Fibroblast of lung (primary cell): ENCODE data around the gene RPL28. TPM values are rescaled to one million over a fixed set of nuclear protein-coding genes. Genes with fewer than 3 reads are reported as not detected.

Source experiments
- polyA plus RNA-seq, 2 donors: library from polyadenylated mRNA; depleted of rRNA in 1 of 2; stranded (reverse) in 1 of 2; unstranded in 1 of 2; fragments of >200 nt; gene quantifications; 2 replicates each; pipeline ENCODE4 v1.2.1, GENCODE V29; 2011 to 2012; ENCODE audit warnings: missing spikeins in 1 of 2
- total RNA-seq: library from RNA; depleted of rRNA; stranded (reverse); fragments of >200 nt; gene quantifications from 2 replicates; pipeline ENCODE4 v1.2.1, GENCODE V29; 2014

The RPL28 gene
- total and polyA plus RNA-seq, 2 donors (not counting 1 experiment from before 2014, with no cell fraction given) = 146 to 665 TPM

Other genes starting within 250 kb of the RPL28 start
- 7.4 and 10.4 TPM in 2 replicates for gene TNNT1, start 236.7 kb upstream of the RPL28 start, total RNA-seq
- gene TNNT1, start 236.7 kb upstream of the RPL28 start, polyA plus RNA-seq = 1.4 and 1.7 TPM in 2 replicates
- gene TNNI3, start 228.2 kb upstream of the RPL28 start, total RNA-seq = not detected in 2 replicates
- not detected in 2 replicates for gene TNNI3, start 228.2 kb upstream of the RPL28 start, polyA plus RNA-seq
- gene DNAAF3, start 219.3 kb upstream of the RPL28 start, total RNA-seq = under 0.01 and 0.17 TPM in 2 replicates
- gene DNAAF3, start 219.3 kb upstream of the RPL28 start, polyA plus RNA-seq = 0.16 and 0.18 TPM in 2 replicates
- gene SYT5, start 205.6 kb upstream of the RPL28 start, total RNA-seq = 0.50 TPM in 1 of 2 replicates, not detected in the other
- 0.05 and 0.08 TPM in 2 replicates for gene SYT5, start 205.6 kb upstream of the RPL28 start, polyA plus RNA-seq
- gene PTPRH, start 176.4 kb upstream of the RPL28 start, total RNA-seq = 7.7 and 19.5 TPM in 2 replicates
- 2.5 and 4.4 TPM in 2 replicates for gene PTPRH, start 176.4 kb upstream of the RPL28 start, polyA plus RNA-seq
- 1.3 TPM in 2 replicates for gene TMEM86B, start 157.2 kb upstream of the RPL28 start, total RNA-seq
- gene TMEM86B, start 157.2 kb upstream of the RPL28 start, polyA plus RNA-seq = 0.34 and 0.62 TPM in 2 replicates
- gene PPP6R1, start 126.9 kb upstream of the RPL28 start, total RNA-seq = 19.3 and 34.0 TPM in 2 replicates
- 28.5 and 43.1 TPM in 2 replicates for gene PPP6R1, start 126.9 kb upstream of the RPL28 start, polyA plus RNA-seq
- gene HSPBP1, start 105.8 kb upstream of the RPL28 start, total RNA-seq = 19.8 and 21.5 TPM in 2 replicates
- 12.5 and 15.8 TPM in 2 replicates for gene HSPBP1, start 105.8 kb upstream of the RPL28 start, polyA plus RNA-seq
- gene BRSK1, start 101.9 kb upstream of the RPL28 start, total RNA-seq = 3.9 and 5.1 TPM in 2 replicates
- gene BRSK1, start 101.9 kb upstream of the RPL28 start, polyA plus RNA-seq = 5.1 and 8.4 TPM in 2 replicates
- gene TMEM150B, start 60.6 kb upstream of the RPL28 start, total RNA-seq = not detected in 2 replicates
- gene TMEM150B, start 60.6 kb upstream of the RPL28 start, polyA plus RNA-seq = not detected in 2 replicates
- 4.1 and 4.6 TPM in 2 replicates for gene KMT5C, start 46.1 kb upstream of the RPL28 start, total RNA-seq
- gene KMT5C, start 46.1 kb upstream of the RPL28 start, polyA plus RNA-seq = 1.9 and 2.5 TPM in 2 replicates
- under 0.01 and 0.17 TPM in 2 replicates for gene COX6B2, start 31.2 kb upstream of the RPL28 start, total RNA-seq
- gene COX6B2, start 31.2 kb upstream of the RPL28 start, polyA plus RNA-seq = 0.03 and 0.14 TPM in 2 replicates
- gene GARIN5B, start 22.7 kb upstream of the RPL28 start, total RNA-seq = not detected in 2 replicates
- gene GARIN5B, start 22.7 kb upstream of the RPL28 start, polyA plus RNA-seq = not detected in 2 replicates
- 0.66 and 1.0 TPM in 2 replicates for gene IL11, start 15.5 kb upstream of the RPL28 start, total RNA-seq
- 1.2 and 1.3 TPM in 2 replicates for gene IL11, start 15.5 kb upstream of the RPL28 start, polyA plus RNA-seq
- not detected in 2 replicates for gene TMEM190, start 9.1 kb upstream of the RPL28 start, total RNA-seq
- gene TMEM190, start 9.1 kb upstream of the RPL28 start, polyA plus RNA-seq = 0.14 TPM in 1 of 2 replicates, not detected in the other
- gene TMEM238, start 1.6 kb upstream of the RPL28 start, total RNA-seq = 0.26 and 0.33 TPM in 2 replicates
- not detected in 2 replicates for gene TMEM238, start 1.6 kb upstream of the RPL28 start, polyA plus RNA-seq
- 37.5 and 41.0 TPM in 2 replicates for gene UBE2S, start 21.9 kb downstream of the RPL28 start, total RNA-seq
- gene UBE2S, start 21.9 kb downstream of the RPL28 start, polyA plus RNA-seq = 25.4 and 74.6 TPM in 2 replicates
- not detected in 2 replicates for gene SHISA7, start 57.4 kb downstream of the RPL28 start, total RNA-seq
- not detected in 2 replicates for gene SHISA7, start 57.4 kb downstream of the RPL28 start, polyA plus RNA-seq
- 34.2 and 35.5 TPM in 2 replicates for gene ISOC2, start 75.7 kb downstream of the RPL28 start, total RNA-seq
- 24.8 and 27.7 TPM in 2 replicates for gene ISOC2, start 75.7 kb downstream of the RPL28 start, polyA plus RNA-seq
- not detected in 2 replicates for gene C19orf85, start 78.8 kb downstream of the RPL28 start, total RNA-seq
- not detected in 2 replicates for gene C19orf85, start 78.8 kb downstream of the RPL28 start, polyA plus RNA-seq
- 0.77 and 1.3 TPM in 2 replicates for gene ZNF628, start 90.7 kb downstream of the RPL28 start, total RNA-seq
- 0.49 and 0.86 TPM in 2 replicates for gene ZNF628, start 90.7 kb downstream of the RPL28 start, polyA plus RNA-seq
- 12.1 and 18.2 TPM in 2 replicates for gene NAT14, start 99.3 kb downstream of the RPL28 start, total RNA-seq
- 18.3 and 19.3 TPM in 2 replicates for gene NAT14, start 99.3 kb downstream of the RPL28 start, polyA plus RNA-seq
- gene SSC5D, start 102.5 kb downstream of the RPL28 start, total RNA-seq = 19.3 and 19.7 TPM in 2 replicates
- 2.1 and 3.0 TPM in 2 replicates for gene SSC5D, start 102.5 kb downstream of the RPL28 start, polyA plus RNA-seq
- gene SBK2, start 151.2 kb downstream of the RPL28 start, total RNA-seq = not detected in 2 replicates
- gene SBK2, start 151.2 kb downstream of the RPL28 start, polyA plus RNA-seq = not detected in 2 replicates
- gene SBK3, start 159.6 kb downstream of the RPL28 start, total RNA-seq = 0.26 and 0.66 TPM in 2 replicates
- gene SBK3, start 159.6 kb downstream of the RPL28 start, polyA plus RNA-seq = not detected in 2 replicates
- gene ZNF579, start 194.9 kb downstream of the RPL28 start, total RNA-seq = 3.3 and 5.4 TPM in 2 replicates
- gene ZNF579, start 194.9 kb downstream of the RPL28 start, polyA plus RNA-seq = 4.2 and 5.0 TPM in 2 replicates
- 2.3 TPM in 2 replicates for gene FIZ1, start 213.6 kb downstream of the RPL28 start, total RNA-seq
- 1.8 and 2.7 TPM in 2 replicates for gene FIZ1, start 213.6 kb downstream of the RPL28 start, polyA plus RNA-seq
- gene ZNF524, start 214.4 kb downstream of the RPL28 start, total RNA-seq = 13.4 and 16.8 TPM in 2 replicates
- gene ZNF524, start 214.4 kb downstream of the RPL28 start, polyA plus RNA-seq = 2.4 and 2.6 TPM in 2 replicates
- gene ZNF865, start 219.7 kb downstream of the RPL28 start, total RNA-seq = 0.51 and 1.2 TPM in 2 replicates
- gene ZNF865, start 219.7 kb downstream of the RPL28 start, polyA plus RNA-seq = 1.2 TPM in 2 replicates
- gene ZNF784, start 238.6 kb downstream of the RPL28 start, total RNA-seq = 4.6 and 5.6 TPM in 2 replicates
- gene ZNF784, start 238.6 kb downstream of the RPL28 start, polyA plus RNA-seq = 1.6 and 2.0 TPM in 2 replicates